HEK293 (cell line): Measurements from ENCODE around the gene MTARC1.

ENCODE experiments used
- BCL11B ChIP-seq: fragments of 450-650 bp; formaldehyde crosslinking; IDR thresholded peaks from 2 replicates; pipeline ENCODE4 v1.5.1; 2016; ENCODE audit warnings: low read depth, missing biosample characterization, missing genetic modification characterization
- GLIS1 ChIP-seq: fragments of 450-650 bp; formaldehyde crosslinking; IDR thresholded peaks from 2 replicates; pipeline ENCODE4 v1.5.1; 2016; ENCODE audit warnings: missing biosample characterization, missing genetic modification characterization
- KLF1 ChIP-seq: fragments of 450-650 bp; formaldehyde crosslinking; IDR thresholded peaks from 2 replicates; pipeline ENCODE4 v1.5.1; 2016; ENCODE audit warnings: missing biosample characterization, missing genetic modification characterization
- KLF16 ChIP-seq: fragments of 450-650 bp; formaldehyde crosslinking; IDR thresholded peaks from 2 replicates; pipeline ENCODE4 v1.5.1; 2017; ENCODE audit warnings: missing biosample characterization, missing genetic modification characterization
- KLF7 ChIP-seq: fragments of 450-650 bp; formaldehyde crosslinking; IDR thresholded peaks from 2 replicates; pipeline ENCODE4 v1.5.1; 2016; ENCODE audit warnings: missing biosample characterization, missing genetic modification characterization, borderline replicate concordance
- KLF9 ChIP-seq: fragments of 450-650 bp; formaldehyde crosslinking; IDR thresholded peaks from 2 replicates; pipeline ENCODE4 v1.5.1; 2016; ENCODE audit warnings: missing biosample characterization, missing genetic modification characterization, low read depth
- OSR2 ChIP-seq: fragments of 450-650 bp; formaldehyde crosslinking; IDR thresholded peaks from 2 replicates; pipeline ENCODE4 v1.5.1; 2016; ENCODE audit warnings: missing biosample characterization, missing genetic modification characterization
- SP3 ChIP-seq: fragments of 450-650 bp; formaldehyde crosslinking; IDR thresholded peaks from 2 replicates; pipeline ENCODE4 v1.5.1; 2016; ENCODE audit warnings: missing biosample characterization, missing genetic modification characterization
- YY2 ChIP-seq: fragments of 450-650 bp; formaldehyde crosslinking; IDR thresholded peaks from 2 replicates; pipeline ENCODE4 v1.5.1; 2016; ENCODE audit warnings: missing biosample characterization, missing genetic modification characterization
- ZFHX2 ChIP-seq: fragments of 450-650 bp; formaldehyde crosslinking; conservative IDR thresholded peaks from 2 replicates; pipeline ENCODE4 v1.5.1; 2016; ENCODE audit warnings: missing biosample characterization, missing genetic modification characterization
- ZNF214 ChIP-seq: fragments of 450-650 bp; formaldehyde crosslinking; IDR thresholded peaks from 2 replicates; pipeline ENCODE4 v1.5.1; 2017; ENCODE audit warnings: missing biosample characterization, mild to moderate bottlenecking, missing genetic modification characterization, borderline replicate concordance
- ZNF221 ChIP-seq: fragments of 450-650 bp; formaldehyde crosslinking; IDR thresholded peaks from 2 replicates; pipeline ENCODE4 v1.5.1; 2017; ENCODE audit warnings: missing biosample characterization, missing genetic modification characterization, borderline replicate concordance
- ZNF335 ChIP-seq: fragments of 450-650 bp; formaldehyde crosslinking; conservative IDR thresholded peaks from 2 replicates; pipeline ENCODE4 v1.5.1; 2016; ENCODE audit warnings: missing biosample characterization, missing genetic modification characterization
- ZNF341 ChIP-seq: fragments of 450-650 bp; formaldehyde crosslinking; IDR thresholded peaks from 2 replicates; pipeline ENCODE4; 2016; ENCODE audit warnings: low read depth, missing biosample characterization, missing genetic modification characterization
- ZNF354C ChIP-seq: fragments of 450-650 bp; formaldehyde crosslinking; IDR thresholded peaks from 2 replicates; pipeline ENCODE4 v1.5.1; 2016; ENCODE audit warnings: missing biosample characterization, missing genetic modification characterization, low read depth, borderline replicate concordance
- ZNF426 ChIP-seq: fragments of 450-650 bp; formaldehyde crosslinking; IDR thresholded peaks from 2 replicates; pipeline ENCODE4 v1.5.1; 2017; ENCODE audit warnings: missing biosample characterization, missing genetic modification characterization, mild to moderate bottlenecking, inconsistent platforms, moderate library complexity
- ZNF48 ChIP-seq: fragments of 450-650 bp; formaldehyde crosslinking; IDR thresholded peaks from 2 replicates; pipeline ENCODE4 v1.5.1; 2016; ENCODE audit warnings: missing biosample characterization, missing genetic modification characterization
- ZNF501 ChIP-seq: fragments of 450-650 bp; formaldehyde crosslinking; IDR thresholded peaks from 2 replicates; pipeline ENCODE4 v1.5.1; 2016; ENCODE audit warnings: missing biosample characterization, missing genetic modification characterization
- ZNF510 ChIP-seq: fragments of 450-650 bp; formaldehyde crosslinking; IDR thresholded peaks from 2 replicates; pipeline ENCODE4 v1.5.1; 2018; ENCODE audit warnings: mild to moderate bottlenecking, missing genetic modification characterization, missing biosample characterization; ENCODE audit not compliant: insufficient replicate concordance
- ZNF571 ChIP-seq: fragments of 450-650 bp; formaldehyde crosslinking; IDR thresholded peaks from 2 replicates; pipeline ENCODE4 v1.5.0; 2017; ENCODE audit warnings: missing biosample characterization, missing genetic modification characterization
- ZNF600 ChIP-seq: fragments of 450-650 bp; formaldehyde crosslinking; IDR thresholded peaks from 2 replicates; pipeline ENCODE4 v1.5.1; 2016; ENCODE audit warnings: missing biosample characterization, missing genetic modification characterization
- ZNF629 ChIP-seq: fragments of 450-650 bp; formaldehyde crosslinking; IDR thresholded peaks from 2 replicates; pipeline ENCODE4 v1.5.1; 2017; ENCODE audit warnings: missing biosample characterization, missing genetic modification characterization
- ZNF654 ChIP-seq: fragments of 450-650 bp; formaldehyde crosslinking; IDR thresholded peaks from 2 replicates; pipeline ENCODE4 v1.5.1; 2016; ENCODE audit warnings: low read depth, missing biosample characterization, missing genetic modification characterization
- ZNF776 ChIP-seq: fragments of 450-650 bp; formaldehyde crosslinking; IDR thresholded peaks from 2 replicates; pipeline ENCODE4 v1.5.0; 2017; ENCODE audit warnings: missing biosample characterization, missing genetic modification characterization, borderline replicate concordance
- ZXDB ChIP-seq: fragments of 450-650 bp; formaldehyde crosslinking; IDR thresholded peaks from 2 replicates; pipeline ENCODE4 v1.5.1; 2016; ENCODE audit warnings: missing biosample characterization, missing genetic modification characterization
- TF ChIP-seq, protein P1 (sequence below): fragments of 450-650 bp; IDR thresholded peaks from 2 replicates; pipeline ENCODE4 v1.5.1; 2018; ENCODE audit warnings: missing biosample characterization, mild to moderate bottlenecking, missing genetic modification characterization
- TF ChIP-seq, protein P2 (sequence below): fragments of 450-650 bp; formaldehyde crosslinking; IDR thresholded peaks from 2 replicates; pipeline ENCODE4 v1.5.1; 2016; ENCODE audit warnings: missing biosample characterization, missing genetic modification characterization
- TF ChIP-seq, protein P3 (sequence below): fragments of 450-650 bp; formaldehyde crosslinking; IDR thresholded peaks from 2 replicates; pipeline ENCODE4 v1.5.1; 2016; ENCODE audit warnings: missing biosample characterization, missing genetic modification characterization, low read depth
- TF ChIP-seq, protein P4 (sequence below): fragments of 450-650 bp; formaldehyde crosslinking; optimal IDR thresholded peaks from 2 replicates; pipeline ENCODE3; 2016; ENCODE audit warnings: missing biosample characterization, mild to moderate bottlenecking, missing genetic modification characterization
- TF ChIP-seq, protein P5 (sequence below): fragments of 450-650 bp; formaldehyde crosslinking; IDR thresholded peaks from 2 replicates; pipeline ENCODE4 v1.5.1; 2016; ENCODE audit warnings: missing biosample characterization, missing genetic modification characterization

The MTARC1 gene

DNA sequence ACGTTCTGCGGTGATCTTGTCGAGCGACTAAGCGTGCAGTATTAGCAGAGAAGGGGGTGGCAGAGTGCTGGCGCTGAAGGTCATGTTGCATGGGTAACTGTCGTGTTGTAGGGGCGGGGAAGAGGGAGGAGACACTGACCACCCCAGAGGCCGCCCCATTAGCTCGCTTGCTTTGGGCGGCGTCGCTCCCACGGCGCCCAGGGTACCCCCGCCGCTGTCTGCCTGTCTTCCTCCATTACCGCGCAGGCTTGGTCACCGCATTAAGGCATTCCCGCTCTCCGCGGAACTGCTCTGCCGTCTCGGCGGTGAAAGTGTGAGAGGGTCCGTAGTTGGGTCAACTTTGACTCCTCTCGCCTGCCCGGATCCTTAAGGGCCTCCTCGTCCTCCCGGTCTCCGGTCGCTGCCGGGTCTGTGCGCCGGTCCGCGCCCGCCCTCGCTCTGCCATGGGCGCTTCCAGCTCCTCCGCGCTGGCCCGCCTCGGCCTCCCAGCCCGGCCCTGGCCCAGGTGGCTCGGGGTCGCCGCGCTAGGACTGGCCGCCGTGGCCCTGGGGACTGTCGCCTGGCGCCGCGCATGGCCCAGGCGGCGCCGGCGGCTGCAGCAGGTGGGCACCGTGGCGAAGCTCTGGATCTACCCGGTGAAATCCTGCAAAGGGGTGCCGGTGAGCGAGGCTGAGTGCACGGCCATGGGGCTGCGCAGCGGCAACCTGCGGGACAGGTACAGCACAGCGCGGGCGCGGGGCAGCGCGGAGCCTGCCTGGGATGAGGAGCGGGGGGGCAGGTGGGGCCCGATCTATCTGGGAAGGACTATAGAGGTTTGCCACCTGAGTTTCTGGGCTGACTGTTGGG, 38.4 kb upstream of the MTARC1 start, which contains the start of gene MTARC2 (continued):
- TF ChIP-seq, protein P1, sequence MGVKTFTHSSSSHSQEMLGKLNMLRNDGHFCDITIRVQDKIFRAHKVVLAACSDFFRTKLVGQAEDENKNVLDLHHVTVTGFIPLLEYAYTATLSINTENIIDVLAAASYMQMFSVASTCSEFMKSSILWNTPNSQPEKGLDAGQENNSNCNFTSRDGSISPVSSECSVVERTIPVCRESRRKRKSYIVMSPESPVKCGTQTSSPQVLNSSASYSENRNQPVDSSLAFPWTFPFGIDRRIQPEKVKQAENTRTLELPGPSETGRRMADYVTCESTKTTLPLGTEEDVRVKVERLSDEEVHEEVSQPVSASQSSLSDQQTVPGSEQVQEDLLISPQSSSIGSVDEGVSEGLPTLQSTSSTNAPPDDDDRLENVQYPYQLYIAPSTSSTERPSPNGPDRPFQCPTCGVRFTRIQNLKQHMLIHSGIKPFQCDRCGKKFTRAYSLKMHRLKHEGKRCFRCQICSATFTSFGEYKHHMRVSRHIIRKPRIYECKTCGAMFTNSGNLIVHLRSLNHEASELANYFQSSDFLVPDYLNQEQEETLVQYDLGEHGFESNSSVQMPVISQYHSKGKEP (tag by site-specific recombination): 0 out of 2 replicates have a peak, but pooled peaks have one; percentile 39
- peak; percentile 75 for TF ChIP-seq KLF16
- TF ChIP-seq, protein P2, sequence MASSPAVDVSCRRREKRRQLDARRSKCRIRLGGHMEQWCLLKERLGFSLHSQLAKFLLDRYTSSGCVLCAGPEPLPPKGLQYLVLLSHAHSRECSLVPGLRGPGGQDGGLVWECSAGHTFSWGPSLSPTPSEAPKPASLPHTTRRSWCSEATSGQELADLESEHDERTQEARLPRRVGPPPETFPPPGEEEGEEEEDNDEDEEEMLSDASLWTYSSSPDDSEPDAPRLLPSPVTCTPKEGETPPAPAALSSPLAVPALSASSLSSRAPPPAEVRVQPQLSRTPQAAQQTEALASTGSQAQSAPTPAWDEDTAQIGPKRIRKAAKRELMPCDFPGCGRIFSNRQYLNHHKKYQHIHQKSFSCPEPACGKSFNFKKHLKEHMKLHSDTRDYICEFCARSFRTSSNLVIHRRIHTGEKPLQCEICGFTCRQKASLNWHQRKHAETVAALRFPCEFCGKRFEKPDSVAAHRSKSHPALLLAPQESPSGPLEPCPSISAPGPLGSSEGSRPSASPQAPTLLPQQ: peak; percentile 89
- peak; percentile 68 for TF ChIP-seq GLIS1 (tag by site-specific recombination)
- TF ChIP-seq ZNF341: peak; percentile 81
- peak; percentile 86 for TF ChIP-seq SP3 (tag by site-specific recombination)
- peak; percentile 96 for TF ChIP-seq ZNF600 (tag by site-specific recombination)
- no peak for TF ChIP-seq ZNF221 (tag by site-specific recombination)
- no peak for TF ChIP-seq ZNF654 (tag by site-specific recombination)
- TF ChIP-seq YY2 (tag by site-specific recombination): peak; percentile 57; the same call in 1 of the 2 replicates
- TF ChIP-seq ZNF776 (tag by site-specific recombination): no peak
- TF ChIP-seq ZNF48 (tag by site-specific recombination): no peak
- peak; percentile 76 for TF ChIP-seq ZXDB (tag by site-specific recombination)
- TF ChIP-seq, protein P3, sequence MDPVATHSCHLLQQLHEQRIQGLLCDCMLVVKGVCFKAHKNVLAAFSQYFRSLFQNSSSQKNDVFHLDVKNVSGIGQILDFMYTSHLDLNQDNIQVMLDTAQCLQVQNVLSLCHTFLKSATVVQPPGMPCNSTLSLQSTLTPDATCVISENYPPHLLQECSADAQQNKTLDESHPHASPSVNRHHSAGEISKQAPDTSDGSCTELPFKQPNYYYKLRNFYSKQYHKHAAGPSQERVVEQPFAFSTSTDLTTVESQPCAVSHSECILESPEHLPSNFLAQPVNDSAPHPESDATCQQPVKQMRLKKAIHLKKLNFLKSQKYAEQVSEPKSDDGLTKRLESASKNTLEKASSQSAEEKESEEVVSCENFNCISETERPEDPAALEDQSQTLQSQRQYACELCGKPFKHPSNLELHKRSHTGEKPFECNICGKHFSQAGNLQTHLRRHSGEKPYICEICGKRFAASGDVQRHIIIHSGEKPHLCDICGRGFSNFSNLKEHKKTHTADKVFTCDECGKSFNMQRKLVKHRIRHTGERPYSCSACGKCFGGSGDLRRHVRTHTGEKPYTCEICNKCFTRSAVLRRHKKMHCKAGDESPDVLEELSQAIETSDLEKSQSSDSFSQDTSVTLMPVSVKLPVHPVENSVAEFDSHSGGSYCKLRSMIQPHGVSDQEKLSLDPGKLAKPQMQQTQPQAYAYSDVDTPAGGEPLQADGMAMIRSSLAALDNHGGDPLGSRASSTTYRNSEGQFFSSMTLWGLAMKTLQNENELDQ (tag by site-specific recombination): no peak
- peak; percentile 85 for TF ChIP-seq KLF1 (tag by site-specific recombination)
- no peak for TF ChIP-seq ZNF571 (tag by site-specific recombination)
- TF ChIP-seq, protein P4, sequence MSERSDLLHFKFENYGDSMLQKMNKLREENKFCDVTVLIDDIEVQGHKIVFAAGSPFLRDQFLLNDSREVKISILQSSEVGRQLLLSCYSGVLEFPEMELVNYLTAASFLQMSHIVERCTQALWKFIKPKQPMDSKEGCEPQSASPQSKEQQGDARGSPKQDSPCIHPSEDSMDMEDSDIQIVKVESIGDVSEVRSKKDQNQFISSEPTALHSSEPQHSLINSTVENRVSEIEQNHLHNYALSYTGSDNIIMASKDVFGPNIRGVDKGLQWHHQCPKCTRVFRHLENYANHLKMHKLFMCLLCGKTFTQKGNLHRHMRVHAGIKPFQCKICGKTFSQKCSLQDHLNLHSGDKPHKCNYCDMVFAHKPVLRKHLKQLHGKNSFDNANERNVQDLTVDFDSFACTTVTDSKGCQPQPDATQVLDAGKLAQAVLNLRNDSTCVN (tag by site-specific recombination): peak; percentile 75
- TF ChIP-seq, protein P5, sequence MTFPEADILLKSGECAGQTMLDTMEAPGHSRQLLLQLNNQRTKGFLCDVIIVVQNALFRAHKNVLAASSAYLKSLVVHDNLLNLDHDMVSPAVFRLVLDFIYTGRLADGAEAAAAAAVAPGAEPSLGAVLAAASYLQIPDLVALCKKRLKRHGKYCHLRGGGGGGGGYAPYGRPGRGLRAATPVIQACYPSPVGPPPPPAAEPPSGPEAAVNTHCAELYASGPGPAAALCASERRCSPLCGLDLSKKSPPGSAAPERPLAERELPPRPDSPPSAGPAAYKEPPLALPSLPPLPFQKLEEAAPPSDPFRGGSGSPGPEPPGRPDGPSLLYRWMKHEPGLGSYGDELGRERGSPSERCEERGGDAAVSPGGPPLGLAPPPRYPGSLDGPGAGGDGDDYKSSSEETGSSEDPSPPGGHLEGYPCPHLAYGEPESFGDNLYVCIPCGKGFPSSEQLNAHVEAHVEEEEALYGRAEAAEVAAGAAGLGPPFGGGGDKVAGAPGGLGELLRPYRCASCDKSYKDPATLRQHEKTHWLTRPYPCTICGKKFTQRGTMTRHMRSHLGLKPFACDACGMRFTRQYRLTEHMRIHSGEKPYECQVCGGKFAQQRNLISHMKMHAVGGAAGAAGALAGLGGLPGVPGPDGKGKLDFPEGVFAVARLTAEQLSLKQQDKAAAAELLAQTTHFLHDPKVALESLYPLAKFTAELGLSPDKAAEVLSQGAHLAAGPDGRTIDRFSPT (tag by site-specific recombination): peak; percentile 94
- TF ChIP-seq ZNF354C: no peak
- TF ChIP-seq ZNF426 (tag by site-specific recombination): no peak
- peak; percentile 55; the same call in 1 of the 2 replicates for TF ChIP-seq KLF7 (tag by site-specific recombination)
- no peak for TF ChIP-seq OSR2 (tag by site-specific recombination)
- peak; percentile 62 for TF ChIP-seq KLF9 (tag by site-specific recombination)
- TF ChIP-seq ZFHX2 (tag by site-specific recombination): peak; percentile 66
- no peak for TF ChIP-seq ZNF510
- TF ChIP-seq BCL11B: peak; percentile 52; the same call in 1 of the 2 replicates
- TF ChIP-seq ZNF629 (tag by site-specific recombination): peak; percentile 43
- peak; percentile 79 for TF ChIP-seq ZNF335 (tag by site-specific recombination)
- no peak for TF ChIP-seq ZNF214 (tag by site-specific recombination)
- peak; percentile 74; the same call in 1 of the 2 replicates for TF ChIP-seq ZNF501 (tag by site-specific recombination)
